ENCODE results near the gene WFIKKN2. TPM values are rescaled to one million over a fixed set of nuclear protein-coding genes. Genes with fewer than 3 reads are reported as not detected.

WFIKKN2 gene
- total and polyA plus RNA-seq, 2 of the 13 experiments (the other 11 are each of a cell fraction or from before 2014, with no cell fraction given): not detected

DNA sequence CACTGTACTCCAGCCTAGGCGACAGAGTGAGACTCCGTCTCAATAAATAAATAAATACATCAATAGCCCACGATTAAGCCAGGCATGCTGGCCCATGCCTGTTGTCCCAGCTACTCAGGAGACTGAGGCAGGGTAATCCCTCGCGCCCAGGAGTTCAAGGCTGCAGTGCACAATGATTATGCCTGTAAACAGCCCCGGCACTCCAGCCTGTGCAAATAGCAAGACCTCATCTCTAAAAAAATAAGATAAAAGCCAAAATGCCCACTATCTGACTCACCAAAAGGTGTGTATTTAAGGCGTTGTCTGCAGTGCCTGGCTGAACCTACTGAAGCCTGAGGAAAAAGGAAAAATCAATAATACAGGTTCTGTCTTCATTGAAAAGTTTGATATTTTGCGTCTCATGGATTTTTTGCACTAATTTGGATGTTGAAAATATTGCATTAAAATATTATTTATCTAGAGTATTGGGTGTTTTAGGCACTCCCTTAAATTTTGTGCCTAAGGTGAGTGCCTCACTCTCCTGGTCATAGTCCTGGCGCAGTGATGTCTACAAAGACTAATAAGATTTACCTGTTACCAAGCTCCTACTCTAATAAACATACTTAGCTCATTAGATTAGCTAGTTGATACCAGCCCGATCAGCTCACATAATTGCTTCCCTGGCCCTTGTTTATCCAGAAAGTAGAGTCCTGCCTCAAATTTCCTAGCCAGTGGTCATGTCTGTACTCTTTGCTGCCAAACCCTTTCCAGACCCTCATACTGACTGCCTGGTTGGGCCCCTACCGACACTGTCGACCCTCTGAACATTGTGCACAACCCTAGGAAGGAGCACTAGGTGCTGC lies 55.5 kb downstream of the WFIKKN2 start (continued):
- TF ChIP-seq, protein P1, sequence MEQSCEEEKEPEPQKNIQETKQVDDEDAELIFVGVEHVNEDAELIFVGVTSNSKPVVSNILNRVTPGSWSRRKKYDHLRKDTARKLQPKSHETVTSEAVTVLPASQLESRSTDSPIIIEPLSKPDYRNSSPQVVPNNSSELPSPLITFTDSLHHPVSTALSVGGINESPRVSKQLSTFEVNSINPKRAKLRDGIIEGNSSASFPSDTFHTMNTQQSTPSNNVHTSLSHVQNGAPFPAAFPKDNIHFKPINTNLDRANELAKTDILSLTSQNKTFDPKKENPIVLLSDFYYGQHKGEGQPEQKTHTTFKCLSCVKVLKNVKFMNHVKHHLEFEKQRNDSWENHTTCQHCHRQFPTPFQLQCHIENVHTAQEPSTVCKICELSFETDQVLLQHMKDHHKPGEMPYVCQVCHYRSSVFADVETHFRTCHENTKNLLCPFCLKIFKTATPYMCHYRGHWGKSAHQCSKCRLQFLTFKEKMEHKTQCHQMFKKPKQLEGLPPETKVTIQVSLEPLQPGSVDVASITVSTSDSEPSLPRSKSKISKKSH (CRISPR knock-in tag; IDR thresholded peaks at IDR 0.05; ENCODE audit: borderline replicate concordance): no peak
- TF ChIP-seq ATF7 (IDR thresholded peaks at IDR 0.05) (peak; percentile 41), ATF7 (CRISPR knock-in tag; IDR thresholded peaks at IDR 0.05) (peak; percentile 17; the same call in 1 of the 2 replicates), MYNN (CRISPR knock-in tag; IDR thresholded peaks at IDR 0.05; ENCODE audit: low read depth) (no peak), PAX8 (CRISPR knock-in tag; IDR thresholded peaks at IDR 0.05; ENCODE audit: borderline replicate concordance) (no peak), ZNF260 (CRISPR knock-in tag; IDR thresholded peaks at IDR 0.05; ENCODE audit: borderline replicate concordance, low read depth) (no peak), EP300 (IDR thresholded peaks at IDR 0.05; ENCODE audit: low read depth in 2 of 2, low read length in 2 of 2) (peak; percentile 83 to 95), EP300 (CRISPR knock-in tag; IDR thresholded peaks at IDR 0.05; ENCODE audit: borderline replicate concordance) (peak; percentile 95), ZNF883 (CRISPR knock-in tag; IDR thresholded peaks at IDR 0.05; ENCODE audit: not compliant biosample characterization) (no peak), ONECUT2 (CRISPR knock-in tag; IDR thresholded peaks at IDR 0.05) (peak; percentile 98), DMTF1 (CRISPR knock-in tag; IDR thresholded peaks at IDR 0.05) (no peak), NFATC3 (CRISPR knock-in tag; IDR thresholded peaks at IDR 0.05) (no peak), ZNF75D (CRISPR knock-in tag; IDR thresholded peaks at IDR 0.05; ENCODE audit: borderline replicate concordance) (no peak)
- TF ChIP-seq, protein P2, sequence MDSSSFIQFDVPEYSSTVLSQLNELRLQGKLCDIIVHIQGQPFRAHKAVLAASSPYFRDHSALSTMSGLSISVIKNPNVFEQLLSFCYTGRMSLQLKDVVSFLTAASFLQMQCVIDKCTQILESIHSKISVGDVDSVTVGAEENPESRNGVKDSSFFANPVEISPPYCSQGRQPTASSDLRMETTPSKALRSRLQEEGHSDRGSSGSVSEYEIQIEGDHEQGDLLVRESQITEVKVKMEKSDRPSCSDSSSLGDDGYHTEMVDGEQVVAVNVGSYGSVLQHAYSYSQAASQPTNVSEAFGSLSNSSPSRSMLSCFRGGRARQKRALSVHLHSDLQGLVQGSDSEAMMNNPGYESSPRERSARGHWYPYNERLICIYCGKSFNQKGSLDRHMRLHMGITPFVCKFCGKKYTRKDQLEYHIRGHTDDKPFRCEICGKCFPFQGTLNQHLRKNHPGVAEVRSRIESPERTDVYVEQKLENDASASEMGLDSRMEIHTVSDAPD (CRISPR knock-in tag; IDR thresholded peaks at IDR 0.05): peak; percentile 91
- TF ChIP-seq, protein P3, sequence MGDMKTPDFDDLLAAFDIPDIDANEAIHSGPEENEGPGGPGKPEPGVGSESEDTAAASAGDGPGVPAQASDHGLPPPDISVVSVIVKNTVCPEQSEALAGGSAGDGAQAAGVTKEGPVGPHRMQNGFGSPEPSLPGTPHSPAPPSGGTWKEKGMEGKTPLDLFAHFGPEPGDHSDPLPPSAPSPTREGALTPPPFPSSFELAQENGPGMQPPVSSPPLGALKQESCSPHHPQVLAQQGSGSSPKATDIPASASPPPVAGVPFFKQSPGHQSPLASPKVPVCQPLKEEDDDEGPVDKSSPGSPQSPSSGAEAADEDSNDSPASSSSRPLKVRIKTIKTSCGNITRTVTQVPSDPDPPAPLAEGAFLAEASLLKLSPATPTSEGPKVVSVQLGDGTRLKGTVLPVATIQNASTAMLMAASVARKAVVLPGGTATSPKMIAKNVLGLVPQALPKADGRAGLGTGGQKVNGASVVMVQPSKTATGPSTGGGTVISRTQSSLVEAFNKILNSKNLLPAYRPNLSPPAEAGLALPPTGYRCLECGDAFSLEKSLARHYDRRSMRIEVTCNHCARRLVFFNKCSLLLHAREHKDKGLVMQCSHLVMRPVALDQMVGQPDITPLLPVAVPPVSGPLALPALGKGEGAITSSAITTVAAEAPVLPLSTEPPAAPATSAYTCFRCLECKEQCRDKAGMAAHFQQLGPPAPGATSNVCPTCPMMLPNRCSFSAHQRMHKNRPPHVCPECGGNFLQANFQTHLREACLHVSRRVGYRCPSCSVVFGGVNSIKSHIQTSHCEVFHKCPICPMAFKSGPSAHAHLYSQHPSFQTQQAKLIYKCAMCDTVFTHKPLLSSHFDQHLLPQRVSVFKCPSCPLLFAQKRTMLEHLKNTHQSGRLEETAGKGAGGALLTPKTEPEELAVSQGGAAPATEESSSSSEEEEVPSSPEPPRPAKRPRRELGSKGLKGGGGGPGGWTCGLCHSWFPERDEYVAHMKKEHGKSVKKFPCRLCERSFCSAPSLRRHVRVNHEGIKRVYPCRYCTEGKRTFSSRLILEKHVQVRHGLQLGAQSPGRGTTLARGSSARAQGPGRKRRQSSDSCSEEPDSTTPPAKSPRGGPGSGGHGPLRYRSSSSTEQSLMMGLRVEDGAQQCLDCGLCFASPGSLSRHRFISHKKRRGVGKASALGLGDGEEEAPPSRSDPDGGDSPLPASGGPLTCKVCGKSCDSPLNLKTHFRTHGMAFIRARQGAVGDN (CRISPR knock-in tag; IDR thresholded peaks at IDR 0.05): peak; percentile 67
